Activated CD4-positive, alpha-beta T cell treated with anti-CD3 and anti-CD28 coated beads, Interleukin-2, amount 50 U/mL, for 1 hour (primary cell): Measurements from ENCODE around the gene CYP2S1.
"Not testable (repeated sequence)": the region's sequence is repeated elsewhere in the genome, so short reads cannot be mapped to it uniquely, and the experiment has no call there.

ENCODE experiments used
- DNase-seq: peaks from one replicate; pipeline ENCODE4 v3.0.0-alpha.2; 2020

Gene CYP2S1

GRCh38 chr19:41192574-41193429, at the start of gene CYP2S1:
Gene CYP2S1, plus strand, starts transcription at chr19:41193219. Its CDS starts 46 bp downstream, at chr19:41193265.
- DNase-seq, result no peak

- peak; percentile 91 for DNase-seq
Observed at GRCh38 chr19:41144403-41144802, 48.6 kb upstream of the CYP2S1 start.

GRCh38 chr19:41149831-41150230, 43.2 kb upstream of the CYP2S1 start:
- no peak for DNase-seq

- not testable (repeated sequence) for DNase-seq
Observed at GRCh38 chr19:41150986-41151385, 42.0 kb upstream of the CYP2S1 start.

GRCh38 chr19:41154060-41154459, 39.0 kb upstream of the CYP2S1 start:
- no peak for DNase-seq

GRCh38 chr19:41156207-41156606, 36.8 kb upstream of the CYP2S1 start:
- DNase-seq, result no peak

GRCh38 chr19:41159881-41160280, 33.1 kb upstream of the CYP2S1 start:
- no peak for DNase-seq

GRCh38 chr19:41161903-41162302, 31.1 kb upstream of the CYP2S1 start:
- DNase-seq, result no peak

- DNase-seq, result no peak
Observed at GRCh38 chr19:41166944-41167804, 25.8 kb upstream of the CYP2S1 start.

- no peak for DNase-seq
Observed at GRCh38 chr19:41172297-41173164, 20.5 kb upstream of the CYP2S1 start.

- DNase-seq, result no peak
Observed at GRCh38 chr19:41174297-41174928, 18.6 kb upstream of the CYP2S1 start.

GRCh38 chr19:41175801-41176777, 16.9 kb upstream of the CYP2S1 start:
- DNase-seq, result peak; percentile 30

GRCh38 chr19:41180173-41180572, 12.8 kb upstream of the CYP2S1 start:
- not testable (repeated sequence) for DNase-seq

GRCh38 chr19:41186971-41187883, 5.8 kb upstream of the CYP2S1 start:
- DNase-seq, result no peak

GRCh38 chr19:41187884-41188279, 5.1 kb upstream of the CYP2S1 start:
- DNase-seq, result no peak

GRCh38 chr19:41189425-41190065, 3.5 kb upstream of the CYP2S1 start:
- DNase-seq, result no peak

- no peak for DNase-seq
Observed at GRCh38 chr19:41193430-41194156, 574 bp downstream of the CYP2S1 start.

GRCh38 chr19:41194157-41194552, 1.1 kb downstream of the CYP2S1 start:
- DNase-seq, result no peak
